BE2C (cell line): ENCODE measurements around the gene MVB12B.

ENCODE experiments used
- DNase-seq: peaks from one replicate; pipeline ENCODE4 v3.0.0-alpha.2; 2020
- H3K27me3 ChIP-seq: fragments of 250-450 bp; sonication (Bioruptor Pico); 2 replicates; pipeline ENCODE4 v1.5.1; 2020; ENCODE audit warnings: mild to moderate bottlenecking
- H3K36me3 ChIP-seq: fragments of 250-450 bp; sonication (Bioruptor Pico); 2 replicates; pipeline ENCODE4 v1.5.1; 2020; ENCODE audit warnings: mild to moderate bottlenecking
- H3K4me1 ChIP-seq: fragments of 250-450 bp; sonication (Bioruptor Pico); 2 replicates; pipeline ENCODE4 v1.5.1; 2020
- H3K4me3 ChIP-seq: 2 replicates; pipeline ENCODE4 v1.5.1; 2011; ENCODE audit warnings: low read depth, low read length
- H3K9me3 ChIP-seq: fragments of 250-450 bp; sonication (Bioruptor Pico); 2 replicates; pipeline ENCODE4 v1.5.1; 2020
- CTCF ChIP-seq: IDR thresholded peaks from 2 replicates; pipeline ENCODE4 v1.5.1; 2012; ENCODE audit warnings: mild to moderate bottlenecking, low read depth, low read length

The MVB12B gene

GRCh38 chr9:126295936-126296600 is 30.6 kb upstream of the MVB12B start:
- no peak for DNase-seq
- TF ChIP-seq CTCF, result no peak
- no peaks in the 10 kb centered on the region for H3K9me3 ChIP-seq
- H3K4me1 ChIP-seq, result no peaks in the 10 kb centered on the region
- H3K27me3 ChIP-seq, result no peaks in the 10 kb centered on the region
- no peak overlapping the region for H3K4me3 ChIP-seq
- no peaks in the 10 kb centered on the region for H3K36me3 ChIP-seq

GRCh38 chr9:126296687-126297086 is 29.9 kb upstream of the MVB12B start:
- H3K9me3 ChIP-seq, result no peaks in the 10 kb centered on the region
- no peaks in the 10 kb centered on the region for H3K27me3 ChIP-seq
- H3K4me3 ChIP-seq, result no peak overlapping the region
- no peaks in the 10 kb centered on the region for H3K36me3 ChIP-seq
- no peak for TF ChIP-seq CTCF
- H3K4me1 ChIP-seq, result no peaks in the 10 kb centered on the region
- no peak for DNase-seq

GRCh38 chr9:126297661-126298060 is 29.0 kb upstream of the MVB12B start:
- no peaks in the 10 kb centered on the region for H3K9me3 ChIP-seq
- no peaks in the 10 kb centered on the region for H3K36me3 ChIP-seq
- no peak overlapping the region for H3K4me3 ChIP-seq
- TF ChIP-seq CTCF, result no peak
- H3K4me1 ChIP-seq, result no peaks in the 10 kb centered on the region
- H3K27me3 ChIP-seq, result no peaks in the 10 kb centered on the region
- DNase-seq, result no peak

GRCh38 chr9:126298063-126298801 is 28.4 kb upstream of the MVB12B start:
- DNase-seq, result no peak
- Histone ChIP-seq H3K36me3 (no peaks in the 10 kb centered on the region), H3K9me3 (no peaks in the 10 kb centered on the region), H3K4me1 (no peaks in the 10 kb centered on the region), H3K27me3 (no peaks in the 10 kb centered on the region), H3K4me3 (no peak overlapping the region)
- TF ChIP-seq CTCF, result no peak

GRCh38 chr9:126299706-126300276 is 26.8 kb upstream of the MVB12B start:
- no peak for DNase-seq
- H3K4me3 ChIP-seq, result no peak overlapping the region
- H3K9me3 ChIP-seq, result no peaks in the 10 kb centered on the region
- no peaks in the 10 kb centered on the region for H3K27me3 ChIP-seq
- TF ChIP-seq CTCF, result no peak
- no peaks in the 10 kb centered on the region for H3K4me1 ChIP-seq
- no peaks in the 10 kb centered on the region for H3K36me3 ChIP-seq

GRCh38 chr9:126301196-126301595 is 25.4 kb upstream of the MVB12B start:
- Histone ChIP-seq H3K4me3 (no peak overlapping the region), H3K36me3 (no peaks in the 10 kb centered on the region), H3K27me3 (no peaks in the 10 kb centered on the region), H3K9me3 (no peaks in the 10 kb centered on the region), H3K4me1 (no peaks in the 10 kb centered on the region)
- no peak for TF ChIP-seq CTCF
- DNase-seq, result no peak
